Endothelial cell of umbilical vein (primary cell): ENCODE measurements around the gene XYLT1. TPM values are rescaled to one million over a fixed set of nuclear protein-coding genes. Genes with fewer than 3 reads are reported as not detected.

Source experiments
- BruUV-seq: library from RNA; stranded (reverse); fragments of 400-500 nt; replicated peaks from 2 replicates; lab custom pipeline; 2021; lab: Mats Ljungman, UMichigan
- CTCF ChIA-PET: fragments of 300-600, 350-600 bp; sonication (Branson Sonifier 250); formaldehyde crosslinking; loops from one replicate; lab custom pipeline; 2021; ENCODE audit warnings: antibody characterized with exemption, inconsistent platforms; lab: Charles Lee
- POLR2A ChIA-PET: fragments of 300-600, 350-600 bp; sonication (Branson Sonifier 250); formaldehyde crosslinking; loops from one replicate; lab custom pipeline; 2021; ENCODE audit warnings: antibody characterized with exemption, inconsistent platforms; lab: Charles Lee
- DNase-seq: peaks from one replicate; pipeline ENCODE4 v3.0.0-alpha.2; 2011; ENCODE audit warnings: low read depth, low spot score
- FAIRE-seq: peaks from 2 replicates; lab custom pipeline; 2011; peaks lifted over from hg19 to GRCh38; lab: Jason Lieb, UNC
- H2AFZ ChIP-seq: 2 replicates; pipeline ENCODE4 v1.6.0; 2012; ENCODE audit warnings: low read depth, low read length, control low read depth, inconsistent platforms
- H3K27ac ChIP-seq: 2 replicates; pipeline ENCODE4 v1.5.1; 2011; ENCODE audit warnings: low read depth, mild to moderate bottlenecking, control low read depth, low read length, moderate library complexity; ENCODE audit not compliant: insufficient read depth
- H3K27me3 ChIP-seq, 2 experiments: 2 replicates each; pipeline versions ENCODE4 v1.6.0 to v1.6.1; 2011; ENCODE audit warnings: low read length in 2 of 2, mixed read lengths in 1 of 2; ENCODE audit not compliant: control insufficient read depth in 2 of 2, insufficient read depth in 2 of 2
- H3K36me3 ChIP-seq, 2 experiments: 2 replicates in 1 of 2; 3 replicates in 1 of 2; pipeline ENCODE4 v1.5.1; 2011; ENCODE audit warnings: low read length in 2 of 2, mild to moderate bottlenecking in 1 of 2, moderate library complexity in 1 of 2; ENCODE audit not compliant: control insufficient read depth in 2 of 2, insufficient read depth in 2 of 2; ENCODE audit errors: extremely low read depth in 1 of 2
- H3K4me1 ChIP-seq: 3 replicates; pipeline ENCODE4 v1.5.1; 2011; ENCODE audit warnings: mild to moderate bottlenecking, low read length; ENCODE audit not compliant: control insufficient read depth, insufficient read depth; ENCODE audit errors: extremely low read depth
- H3K4me2 ChIP-seq: 2 replicates; pipeline ENCODE4 v1.6.1; 2011; ENCODE audit warnings: low read length, control low read depth, mixed read lengths; ENCODE audit not compliant: insufficient read depth
- H3K4me3 ChIP-seq, 3 experiments: fragments of 200-600 bp in 1 of 3; sonication (generic), shearing (Covaris generic) in 1 of 3; replicated peaks in 1 of 3; 2 replicates each; pipeline ENCODE4 v1.5.1; 2011 to 2016; ENCODE audit warnings: control low read depth in 3 of 3, low read length in 3 of 3, mild to moderate bottlenecking in 2 of 3, inconsistent platforms in 1 of 3, low read depth in 1 of 3, moderate library complexity in 1 of 3; ENCODE audit not compliant: insufficient read depth in 1 of 3
- H3K79me2 ChIP-seq: 2 replicates; pipeline ENCODE4 v1.6.0; 2012; ENCODE audit warnings: low read length, inconsistent platforms; ENCODE audit not compliant: control insufficient read depth, insufficient read depth
- H3K9ac ChIP-seq: replicated peaks from 2 replicates; pipeline ENCODE3; 2011; ENCODE audit warnings: low read length, control low read depth; ENCODE audit not compliant: insufficient read depth; ENCODE audit errors: extremely low read depth
- H3K9me1 ChIP-seq: replicated peaks from 3 replicates; pipeline ENCODE4 v1.6.0; 2011; ENCODE audit warnings: mild to moderate bottlenecking, low read length; ENCODE audit not compliant: control insufficient read depth, insufficient read depth; ENCODE audit errors: extremely low read depth
- H3K9me3 ChIP-seq: replicated peaks from 2 replicates; pipeline ENCODE4 v1.5.1; 2012; ENCODE audit warnings: low read length, inconsistent platforms; ENCODE audit not compliant: control insufficient read depth, insufficient read depth
- H4K20me1 ChIP-seq: replicated peaks from 2 replicates; pipeline ENCODE3; 2011; ENCODE audit warnings: mild to moderate bottlenecking, low read length; ENCODE audit not compliant: control insufficient read depth, insufficient read depth; ENCODE audit errors: extremely low read depth
- EZH2 ChIP-seq: IDR thresholded peaks from 2 replicates; pipeline ENCODE4 v1.6.1; 2012; ENCODE audit warnings: borderline replicate concordance, low read depth, mild to moderate bottlenecking, moderate library complexity, low read length, inconsistent platforms; ENCODE audit not compliant: severe bottlenecking
- FOS ChIP-seq: IDR thresholded peaks from 2 replicates; pipeline ENCODE4 v1.6.1; 2011; ENCODE audit warnings: mild to moderate bottlenecking, low read length, moderate library complexity, borderline replicate concordance; ENCODE audit not compliant: insufficient read depth
- GATA2 ChIP-seq: IDR thresholded peaks from 2 replicates; pipeline ENCODE4 v1.7.0; 2011; ENCODE audit warnings: low read depth, mild to moderate bottlenecking, moderate library complexity, mixed read lengths, low read length; ENCODE audit not compliant: insufficient read length, insufficient read depth
- JUN ChIP-seq: IDR thresholded peaks from 2 replicates; pipeline ENCODE4 v1.6.1; 2011; ENCODE audit warnings: borderline replicate concordance, low read depth; ENCODE audit not compliant: insufficient read length, insufficient read depth
- MAX ChIP-seq: IDR thresholded peaks from 2 replicates; pipeline ENCODE4 v1.6.1; 2011; ENCODE audit not compliant: insufficient read depth, insufficient read length
- MYC ChIP-seq: IDR thresholded peaks from one replicate; pipeline ENCODE4 v1.6.1; 2011; ENCODE audit warnings: mild to moderate bottlenecking, low read depth, low read length
- POLR2A ChIP-seq: IDR thresholded peaks from 2 replicates; pipeline ENCODE4 v1.6.1; 2012; ENCODE audit warnings: low read depth, mild to moderate bottlenecking, control low read depth, low read length
- POLR2AphosphoS5 ChIP-seq: IDR thresholded peaks from 2 replicates; pipeline ENCODE4 v1.6.1; 2012; ENCODE audit warnings: low read depth, mild to moderate bottlenecking, control low read depth, low read length, moderate library complexity; ENCODE audit not compliant: insufficient read depth
- dilution Hi-C: fragments of 300-500 bp; cut with MboI; formaldehyde crosslinking; loops from one replicate; pipeline ENCODE4 v1.15.0; 2019; ENCODE audit warnings: low sequenced_read_pairs; ENCODE audit not compliant: extremely low pct_ligation_motif_present
- intact Hi-C: fragments of 100-400 bp; cut with micrococcal nuclease; formaldehyde crosslinking; loops from one replicate; pipeline ENCODE4 v1.10.0; 2022
- polyA plus RNA-seq, 4 experiments: library from polyadenylated mRNA; depleted of rRNA in 3 of 4; stranded (reverse) in 3 of 4; unstranded in 1 of 4; fragments of >200 nt; gene quantifications; 2 replicates each; pipeline versions ENCODE4 v1.2.1 to v1.2.3, GENCODE V29; 2011 to 2012; ENCODE audit warnings: missing spikeins in 1 of 4
- total RNA-seq: library from RNA; stranded (reverse); gene quantifications from 2 replicates; pipeline ENCODE4 v1.2.3, GENCODE V29; 2021
- TF ChIP-seq, protein P1 (sequence below), 2 donors: IDR thresholded peaks; 1 replicate in 1 of 2; 2 replicates in 1 of 2; pipeline ENCODE4 v1.5.1; 2011; ENCODE audit warnings: low read length in 2 of 2, mild to moderate bottlenecking in 2 of 2, moderate library complexity in 2 of 2, control low read depth in 1 of 2, inconsistent platforms in 1 of 2, low read depth in 1 of 2; ENCODE audit not compliant: insufficient read depth in 1 of 2; ENCODE audit errors: extremely low read depth in 1 of 2

XYLT1 gene
- total and polyA plus RNA-seq, 2 donors (not counting 3 experiments of a cell fraction or from before 2014, with no cell fraction given), result 0.63 to 2.9 TPM

DNA sequence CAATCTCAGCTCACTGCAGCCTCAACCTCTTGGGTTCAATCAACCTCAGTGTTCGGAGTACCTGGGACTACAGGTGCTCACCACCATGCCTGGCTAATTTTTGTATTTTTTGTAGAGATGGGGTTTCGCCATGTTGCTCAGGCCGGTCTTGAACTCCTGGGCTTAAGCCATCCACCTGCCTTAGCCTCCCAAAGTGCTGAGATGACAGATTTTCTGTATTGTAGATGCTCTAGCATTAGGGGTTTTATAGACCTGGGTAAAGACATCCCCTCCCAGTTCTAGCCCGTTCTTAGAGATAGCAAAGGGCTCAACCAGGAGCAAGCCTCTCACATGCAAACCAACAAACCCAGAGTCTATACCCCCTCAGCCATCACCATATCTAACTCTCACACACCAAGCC, 57.3 kb downstream of the XYLT1 start:
- no peaks in the 10 kb centered on the region for H3K9me3 ChIP-seq
- no peak overlapping the region for H3K4me3 ChIP-seq
- DNase-seq, result no peak
- no peaks in the 10 kb centered on the region for H3K79me2 ChIP-seq
- no TSS peak for BruUV-seq
- intact Hi-C loops, result no loop called here
- no peaks in the 10 kb centered on the region for H4K20me1 ChIP-seq
- TF ChIP-seq POLR2AphosphoS5, result no peak
- no peak for TF ChIP-seq MYC
- H3K9ac ChIP-seq, result no peak overlapping the region
- ChIA-PET CTCF (no interaction called here), POLR2A (no interaction called here)
- no peak overlapping the region for H3K4me2 ChIP-seq
- dilution Hi-C loops, result no loop called here
- H3K36me3 ChIP-seq, result no peaks in the 10 kb centered on the region
- H3K9me1 ChIP-seq, result no peaks in the 10 kb centered on the region
- FAIRE-seq, result no peak
- H3K27me3 ChIP-seq, result no peaks in the 10 kb centered on the region
- no peak overlapping the region for H2AFZ ChIP-seq
- H3K4me1 ChIP-seq, result no peaks in the 10 kb centered on the region
- H3K27ac ChIP-seq, result no peak overlapping the region

DNA sequence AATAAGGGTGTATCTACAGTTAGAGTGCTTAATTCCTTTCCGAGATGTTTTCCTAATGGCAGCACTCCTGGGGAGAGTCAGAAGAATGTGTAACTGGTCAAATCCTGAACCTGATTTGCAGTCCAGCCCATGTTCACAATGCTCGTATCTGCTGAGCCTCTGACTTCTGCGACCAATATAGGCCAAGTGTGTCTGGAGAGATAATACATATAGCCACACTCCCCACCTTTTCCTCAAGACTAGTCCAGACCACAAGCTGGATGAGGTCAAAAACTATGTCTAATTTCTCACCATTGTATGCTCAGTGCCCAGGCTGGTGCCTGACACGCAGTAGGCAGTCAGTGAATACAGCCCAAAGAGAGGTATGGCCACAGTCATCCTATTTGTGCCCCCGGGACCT, 58.0 kb downstream of the XYLT1 start:
- CTCF ChIA-PET, result no interaction called here
- POLR2A ChIA-PET, result no interaction called here
- Histone ChIP-seq H3K9me3 (no peaks in the 10 kb centered on the region), H3K9ac (no peak overlapping the region), H4K20me1 (no peaks in the 10 kb centered on the region), H3K79me2 (no peaks in the 10 kb centered on the region), H3K27ac (no peak overlapping the region), H3K36me3 (no peaks in the 10 kb centered on the region), H3K9me1 (no peaks in the 10 kb centered on the region), H3K4me1 (no peaks in the 10 kb centered on the region), H3K4me3 (no peak overlapping the region), H3K4me2 (no peak overlapping the region), H2AFZ (no peak overlapping the region), H3K27me3 (no peaks in the 10 kb centered on the region)
- dilution Hi-C loops, result no loop called here
- DNase-seq (no peak), FAIRE-seq (no peak)
- TF ChIP-seq POLR2A, result no peak
- TF ChIP-seq, protein P1, sequence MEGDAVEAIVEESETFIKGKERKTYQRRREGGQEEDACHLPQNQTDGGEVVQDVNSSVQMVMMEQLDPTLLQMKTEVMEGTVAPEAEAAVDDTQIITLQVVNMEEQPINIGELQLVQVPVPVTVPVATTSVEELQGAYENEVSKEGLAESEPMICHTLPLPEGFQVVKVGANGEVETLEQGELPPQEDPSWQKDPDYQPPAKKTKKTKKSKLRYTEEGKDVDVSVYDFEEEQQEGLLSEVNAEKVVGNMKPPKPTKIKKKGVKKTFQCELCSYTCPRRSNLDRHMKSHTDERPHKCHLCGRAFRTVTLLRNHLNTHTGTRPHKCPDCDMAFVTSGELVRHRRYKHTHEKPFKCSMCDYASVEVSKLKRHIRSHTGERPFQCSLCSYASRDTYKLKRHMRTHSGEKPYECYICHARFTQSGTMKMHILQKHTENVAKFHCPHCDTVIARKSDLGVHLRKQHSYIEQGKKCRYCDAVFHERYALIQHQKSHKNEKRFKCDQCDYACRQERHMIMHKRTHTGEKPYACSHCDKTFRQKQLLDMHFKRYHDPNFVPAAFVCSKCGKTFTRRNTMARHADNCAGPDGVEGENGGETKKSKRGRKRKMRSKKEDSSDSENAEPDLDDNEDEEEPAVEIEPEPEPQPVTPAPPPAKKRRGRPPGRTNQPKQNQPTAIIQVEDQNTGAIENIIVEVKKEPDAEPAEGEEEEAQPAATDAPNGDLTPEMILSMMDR (IDR thresholded peaks at IDR 0.05; ENCODE audit: extremely low read depth in 1 of 2, insufficient read depth in 1 of 2, low read depth in 1 of 2, low read length in 2 of 2), result no peak
- no peak for TF ChIP-seq MYC
- TF ChIP-seq GATA2, result no peak
- TF ChIP-seq FOS, result no peak
- TF ChIP-seq JUN, result no peak
- TF ChIP-seq EZH2, result no peak
- no peak for TF ChIP-seq MAX
- no peak for TF ChIP-seq POLR2AphosphoS5
- BruUV-seq, result no TSS peak
- intact Hi-C loops, result no loop called here
